ENCODE results near the gene DLG2.
A peak's percentile ranks its signal among the peaks of the same experiment; 100 is the strongest.
"Not testable (repeated sequence)": the region's sequence is repeated elsewhere in the genome, so short reads cannot be mapped to it uniquely, and the experiment has no call there.

DLG2 gene

GRCh38 chr11:85028329-85029101 is 598.6 kb downstream of the DLG2 start:
- no peak for DNase-seq

GRCh38 chr11:85027346-85027745 is 599.8 kb downstream of the DLG2 start:
- no peak for DNase-seq

- no peak for DNase-seq
Observed at GRCh38 chr11:85021058-85021457, 606.1 kb downstream of the DLG2 start.

GRCh38 chr11:84993386-84993785 is 633.8 kb downstream of the DLG2 start:
- DNase-seq: no peak

GRCh38 chr11:84990141-84990540 is 637.0 kb downstream of the DLG2 start:
- no peak for DNase-seq

- DNase-seq: not testable (repeated sequence)
Observed at GRCh38 chr11:84987686-84988187, 639.4 kb downstream of the DLG2 start.

- no peak for DNase-seq
Observed at GRCh38 chr11:84981301-84981700, 645.8 kb downstream of the DLG2 start.

GRCh38 chr11:84969103-84969502 is 658.0 kb downstream of the DLG2 start:
- no peak for DNase-seq

GRCh38 chr11:84965484-84965883 is 661.7 kb downstream of the DLG2 start:
- DNase-seq: no peak

GRCh38 chr11:84963240-84963639 is 663.9 kb downstream of the DLG2 start:
- no peak for DNase-seq

- no peak for DNase-seq
Observed at GRCh38 chr11:84962018-84962417, 665.1 kb downstream of the DLG2 start.

GRCh38 chr11:84958295-84958694 is 668.8 kb downstream of the DLG2 start:
- DNase-seq: no peak

GRCh38 chr11:84950569-84951270 is 676.4 kb downstream of the DLG2 start:
- no peak for DNase-seq

- DNase-seq: peak in 18 of 56 donors; percentile 1 to 42 (median 9)
Observed at GRCh38 chr11:84947970-84948580, 679.1 kb downstream of the DLG2 start.

GRCh38 chr11:84947070-84947469 is 680.1 kb downstream of the DLG2 start:
- DNase-seq: no peak

GRCh38 chr11:84930863-84931262 is 696.3 kb downstream of the DLG2 start:
- DNase-seq: no peak

- DNase-seq: no peak
Observed at GRCh38 chr11:84929738-84930137, 697.4 kb downstream of the DLG2 start.

GRCh38 chr11:84924154-84924692 is 702.9 kb downstream of the DLG2 start:
- DNase-seq: no peak

GRCh38 chr11:84923489-84923888 is 703.7 kb downstream of the DLG2 start:
- DNase-seq: no peak

- DNase-seq: peak in 9 of 56 donors; percentile 0 to 42 (median 6)
Observed at GRCh38 chr11:84922836-84923235, 704.3 kb downstream of the DLG2 start.

- peak in 3 of 56 donors; percentile 0 to 6 (median 2) for DNase-seq
Observed at GRCh38 chr11:84922212-84922805, 704.8 kb downstream of the DLG2 start.

Data from amygdala (tissue), 56 donors.